GM21717 (cell line): ENCODE measurements around the gene MAPKBP1.

Experiments used
- ATAC-seq: cut with Tn5 transposase; IDR thresholded peaks from one replicate; pipeline ENCODE4 v1.9.1; 2021; ENCODE audit warnings: mild to moderate bottlenecking, moderate library complexity; ENCODE audit not compliant: unreplicated experiment

MAPKBP1 gene

DNA sequence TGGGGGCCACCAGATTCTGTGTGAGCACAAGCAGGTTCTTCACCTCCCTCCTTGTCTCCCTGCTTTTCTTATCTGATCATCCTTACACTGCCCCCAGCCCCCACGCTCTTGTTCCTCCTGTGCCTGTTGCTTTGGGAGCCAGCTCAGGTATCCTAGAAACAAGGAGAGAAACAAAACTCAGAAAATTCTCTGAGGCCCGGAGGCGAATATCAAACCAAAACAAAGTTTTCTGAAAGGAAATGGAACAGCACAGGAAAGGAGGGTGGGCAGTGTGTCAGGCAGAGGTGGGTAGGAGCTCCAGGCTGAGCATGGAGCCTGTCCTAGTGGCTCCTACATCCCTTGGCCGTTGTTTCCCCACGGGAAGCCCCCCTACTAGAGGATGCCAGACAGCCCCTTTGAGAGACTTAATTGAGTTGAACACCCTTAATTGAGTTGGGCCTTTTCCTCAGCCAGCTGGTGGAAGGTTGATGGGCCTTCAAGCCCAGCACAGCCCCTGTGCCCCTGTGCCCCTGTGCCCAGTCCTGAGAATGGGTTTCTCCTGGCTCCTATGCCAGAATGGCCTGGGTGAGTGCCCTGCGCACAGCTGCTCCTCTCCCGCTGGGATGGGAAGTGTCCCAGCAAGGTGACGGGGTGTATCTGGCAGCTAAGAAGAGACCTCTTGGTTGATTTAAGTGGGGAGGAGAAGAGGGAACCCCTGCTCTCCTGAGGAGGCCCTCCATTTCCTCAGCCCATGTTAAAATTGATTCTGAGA is 30.8 kb downstream of the MAPKBP1 start:
- no peak for ATAC-seq

DNA sequence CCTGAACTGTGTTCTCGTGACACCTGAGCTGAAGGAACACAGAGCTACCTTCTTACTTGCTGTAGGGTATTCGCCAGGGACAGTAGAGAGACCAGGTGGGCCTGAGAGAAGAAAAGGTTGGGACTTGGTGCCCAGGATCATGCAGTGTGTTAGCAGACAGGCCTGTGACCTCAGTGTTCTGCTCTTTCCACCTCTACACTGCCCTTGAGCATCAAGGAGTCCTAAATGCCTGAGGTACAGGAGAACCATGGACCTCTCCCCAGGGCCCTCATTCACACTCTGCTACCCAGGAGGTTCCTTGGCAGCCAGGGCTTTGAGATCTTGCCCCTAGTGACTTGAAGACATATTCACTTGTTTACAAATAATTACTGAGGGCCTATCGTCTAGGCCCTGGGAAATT is 31.4 kb downstream of the MAPKBP1 start:
- ATAC-seq: no peak

DNA sequence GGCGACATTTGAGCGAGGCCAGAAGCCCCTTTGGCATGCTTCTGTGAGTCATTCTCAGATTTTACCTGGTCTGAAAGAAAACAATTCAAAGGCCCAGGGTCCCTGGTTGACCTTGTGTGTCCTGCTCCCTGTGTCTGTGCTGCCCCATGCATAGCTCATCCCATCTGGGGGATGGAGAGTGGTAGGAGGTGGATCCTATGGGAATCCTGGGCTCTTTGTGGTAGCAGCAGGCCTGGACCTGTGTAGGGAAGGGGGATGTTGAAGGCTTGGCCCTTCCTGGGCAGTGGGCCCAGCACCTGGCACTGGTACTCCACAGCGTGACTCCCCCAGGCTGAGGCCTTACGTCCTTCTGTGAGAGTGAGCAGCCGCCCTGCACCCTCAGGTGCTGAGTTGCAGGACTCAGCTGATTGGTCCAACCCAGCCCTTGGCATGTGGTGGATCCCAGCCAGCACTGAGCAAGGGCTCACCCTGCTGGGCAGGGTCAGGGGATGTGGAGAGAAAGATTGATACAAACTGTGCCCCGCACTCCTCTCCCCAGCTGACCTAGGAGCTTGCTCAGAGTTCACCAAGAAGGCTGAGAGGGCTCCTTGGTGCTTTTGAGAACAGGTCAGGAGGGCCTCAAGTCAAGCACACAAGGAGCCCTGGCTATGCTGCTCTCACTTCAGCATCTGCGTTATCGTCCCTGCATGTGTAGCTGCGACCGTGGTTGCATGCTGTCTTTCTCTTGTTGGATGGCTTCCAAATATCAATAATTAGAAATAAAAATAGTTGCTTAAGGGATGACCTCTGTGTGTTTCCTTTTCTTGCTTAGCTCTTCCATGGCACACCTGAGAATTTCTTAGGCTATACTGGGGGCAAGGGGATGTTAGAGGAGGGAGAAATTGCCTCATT is 32.3 kb downstream of the MAPKBP1 start:
- no peak for ATAC-seq

DNA sequence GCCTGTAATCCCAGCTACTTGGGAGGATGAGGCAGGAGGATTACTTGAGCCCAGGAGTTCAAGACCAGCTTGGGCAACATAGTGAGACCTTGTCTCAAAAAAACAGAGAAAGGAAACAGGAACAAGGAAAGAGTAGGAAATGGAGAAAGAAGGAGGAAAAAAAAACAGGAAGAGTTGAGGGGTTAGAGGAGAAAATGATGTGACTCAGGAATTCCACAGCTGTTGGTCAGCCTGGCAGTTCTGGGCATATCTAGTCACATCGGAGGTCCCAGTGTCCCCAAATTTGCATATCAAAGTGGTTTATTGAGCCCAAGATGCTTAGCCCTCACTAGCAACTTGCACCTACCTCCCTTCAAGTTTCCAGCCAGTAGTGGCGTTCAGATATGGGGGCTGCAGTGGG is 34.8 kb downstream of the MAPKBP1 start:
- no peak for ATAC-seq

DNA sequence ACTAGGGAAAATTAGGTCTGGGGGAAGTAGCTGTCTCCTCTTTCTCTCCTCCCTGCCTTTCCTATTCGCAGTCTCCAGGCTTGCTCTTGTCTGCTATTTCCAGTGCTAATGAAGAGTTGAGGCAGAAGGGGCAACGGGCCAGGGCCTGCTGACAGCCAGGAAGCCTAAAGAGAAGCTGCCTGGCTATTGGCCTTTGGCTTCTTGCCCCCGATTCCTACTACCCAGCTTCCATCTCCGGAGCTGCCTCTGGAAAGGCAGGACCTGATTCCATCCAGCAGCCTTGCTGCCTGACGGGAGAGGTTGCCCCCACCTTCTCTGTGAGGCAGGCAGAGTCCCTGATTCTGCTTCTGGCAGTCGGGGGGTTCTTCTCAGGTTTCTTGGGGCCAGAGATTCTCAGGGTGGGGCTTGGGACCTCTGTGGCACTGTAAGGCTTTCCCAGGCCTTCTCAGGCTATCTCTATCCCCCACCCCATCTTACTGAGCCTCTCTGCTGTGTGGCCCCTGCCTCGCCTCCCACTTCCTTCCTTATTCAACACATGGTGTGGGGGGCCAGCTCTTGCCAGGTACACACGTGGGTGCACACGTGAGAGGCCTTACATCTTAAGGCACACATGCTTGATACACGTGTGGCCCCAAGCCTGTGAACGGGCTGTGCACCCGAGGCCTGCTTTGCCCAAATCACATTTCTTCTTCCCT is 35.4 kb downstream of the MAPKBP1 start:
- ATAC-seq: no peak

DNA sequence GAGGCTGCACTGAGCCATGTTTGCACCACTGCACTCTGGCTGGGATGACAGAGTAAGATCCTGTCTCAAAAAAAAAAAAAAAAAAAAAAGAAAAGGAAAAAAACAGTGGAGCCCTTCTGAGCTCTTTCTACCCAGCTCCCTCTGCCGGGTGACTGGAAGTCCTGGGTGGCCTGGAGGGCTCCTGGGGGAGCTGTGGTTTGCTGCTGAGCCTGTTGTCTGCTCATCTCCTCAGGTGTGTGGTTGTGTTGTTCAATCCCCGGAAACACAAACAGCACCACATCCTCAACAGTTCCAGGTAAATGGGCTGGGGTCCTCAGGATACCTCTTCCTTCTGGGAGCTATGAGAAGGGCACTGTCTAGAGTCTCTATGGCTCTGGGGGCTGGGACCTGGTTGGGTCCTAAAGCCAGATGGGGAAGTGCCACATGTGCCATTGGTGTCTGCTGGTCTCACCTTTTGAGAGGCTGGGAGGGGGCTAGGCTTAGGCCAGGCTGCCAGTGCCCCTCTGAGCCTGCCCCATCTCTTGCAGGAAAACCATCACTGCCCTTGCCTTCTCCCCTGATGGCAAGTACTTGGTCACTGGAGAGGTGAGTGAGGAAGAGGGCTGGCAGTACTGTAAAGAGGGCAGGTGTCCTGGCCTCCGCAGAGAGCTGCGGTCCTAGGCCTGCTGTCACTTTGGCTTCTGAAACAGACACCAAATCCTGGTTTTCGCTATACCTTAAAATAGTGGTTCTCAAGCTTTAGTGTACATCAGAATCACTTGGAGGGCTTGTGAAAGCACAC is 36.6 kb downstream of the MAPKBP1 start:
- ATAC-seq: no peak

DNA sequence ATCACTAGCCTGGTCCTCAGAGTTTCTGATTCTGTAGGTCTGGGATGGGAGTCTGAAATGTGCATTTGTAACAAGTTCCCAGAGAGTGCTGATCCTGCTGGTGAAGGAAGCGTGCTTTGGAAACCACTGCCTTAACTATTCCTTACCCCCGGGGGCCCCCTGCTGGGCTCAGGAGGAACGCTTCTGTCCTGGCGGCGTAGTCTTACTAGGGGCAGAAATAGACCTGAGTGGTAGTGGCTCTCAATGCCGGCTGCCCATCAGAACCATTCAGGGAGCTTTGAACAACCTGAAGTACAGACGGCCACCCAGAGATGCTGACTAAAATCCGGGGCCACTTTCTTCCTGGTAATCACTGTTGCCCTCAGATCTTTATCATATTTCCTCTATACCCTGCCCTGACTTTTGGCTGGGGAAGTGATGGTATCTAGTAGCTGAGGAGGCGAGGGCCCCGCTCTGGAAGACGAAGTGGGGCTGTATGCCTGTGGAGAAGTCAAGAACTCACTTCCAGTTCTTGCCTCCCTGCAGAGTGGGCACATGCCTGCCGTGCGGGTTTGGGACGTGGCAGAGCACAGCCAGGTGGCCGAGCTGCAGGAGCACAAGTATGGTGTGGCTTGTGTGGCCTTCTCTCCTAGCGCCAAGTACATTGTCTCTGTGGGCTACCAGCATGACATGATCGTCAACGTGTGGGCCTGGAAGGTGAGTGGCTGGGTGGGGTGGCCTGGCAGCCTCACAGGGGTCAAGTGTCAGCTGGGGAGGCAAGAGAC is 37.3 kb downstream of the MAPKBP1 start:
- no peak for ATAC-seq

DNA sequence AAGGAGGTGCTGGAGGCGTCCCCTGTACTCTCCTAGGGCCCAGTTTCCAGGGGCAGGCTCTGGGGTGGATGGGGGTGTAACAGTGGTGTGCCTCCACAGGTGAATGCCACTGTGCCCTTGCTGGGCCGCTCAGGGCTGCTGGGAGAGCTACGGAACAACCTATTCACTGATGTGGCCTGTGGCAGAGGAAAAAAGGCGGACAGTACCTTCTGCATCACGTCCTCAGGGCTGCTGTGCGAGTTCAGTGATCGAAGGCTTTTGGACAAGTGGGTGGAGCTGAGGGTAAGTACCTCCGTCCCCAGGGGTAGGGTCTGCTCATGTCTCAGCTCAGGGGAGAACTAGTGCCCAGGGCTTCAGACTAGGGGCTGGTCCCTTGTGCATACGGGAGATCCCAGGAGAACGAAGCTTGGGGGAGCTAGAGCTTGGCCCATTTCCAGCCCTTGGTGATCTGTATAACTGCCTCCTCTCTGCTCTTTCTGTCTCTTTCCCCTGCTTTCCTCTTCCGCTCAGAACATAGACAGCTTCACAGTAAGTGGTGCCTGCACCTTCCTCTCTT is 38.6 kb downstream of the MAPKBP1 start:
- ATAC-seq: no peak

DNA sequence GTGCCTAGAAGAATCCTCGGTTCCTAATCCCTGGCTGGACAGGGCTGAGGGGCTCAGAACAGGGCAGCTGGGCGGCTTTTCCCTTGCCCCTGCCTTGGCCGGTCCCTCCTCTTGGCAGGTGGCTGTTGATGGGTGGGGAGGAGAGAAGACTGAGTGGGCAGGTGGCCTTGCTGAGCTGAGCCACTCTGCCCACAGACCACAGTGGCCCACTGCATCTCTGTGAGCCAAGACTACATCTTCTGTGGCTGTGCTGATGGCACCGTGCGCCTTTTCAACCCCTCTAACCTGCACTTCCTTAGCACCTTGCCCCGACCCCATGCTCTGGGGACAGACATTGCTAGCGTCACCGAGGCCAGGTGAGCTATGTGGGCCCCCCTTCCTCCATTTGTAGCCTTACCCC is 39.1 kb downstream of the MAPKBP1 start:
- ATAC-seq: no peak

DNA sequence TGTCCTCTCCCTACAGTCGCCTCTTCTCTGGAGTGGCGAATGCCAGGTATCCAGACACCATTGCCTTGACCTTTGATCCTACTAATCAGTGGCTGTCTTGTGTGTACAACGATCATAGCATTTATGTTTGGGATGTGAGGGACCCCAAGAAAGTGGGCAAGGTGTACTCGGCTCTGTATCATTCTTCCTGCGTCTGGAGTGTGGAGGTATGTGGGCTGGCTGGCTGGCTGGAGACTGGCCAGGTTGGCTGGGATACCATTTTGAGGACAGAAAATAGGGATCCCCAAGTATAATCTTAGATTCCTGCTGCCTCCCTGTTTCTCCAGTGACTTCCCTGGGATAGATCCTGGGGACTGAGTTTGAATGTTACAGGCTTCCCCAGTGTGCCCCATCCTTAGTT is 40.2 kb downstream of the MAPKBP1 start:
- no peak for ATAC-seq

DNA sequence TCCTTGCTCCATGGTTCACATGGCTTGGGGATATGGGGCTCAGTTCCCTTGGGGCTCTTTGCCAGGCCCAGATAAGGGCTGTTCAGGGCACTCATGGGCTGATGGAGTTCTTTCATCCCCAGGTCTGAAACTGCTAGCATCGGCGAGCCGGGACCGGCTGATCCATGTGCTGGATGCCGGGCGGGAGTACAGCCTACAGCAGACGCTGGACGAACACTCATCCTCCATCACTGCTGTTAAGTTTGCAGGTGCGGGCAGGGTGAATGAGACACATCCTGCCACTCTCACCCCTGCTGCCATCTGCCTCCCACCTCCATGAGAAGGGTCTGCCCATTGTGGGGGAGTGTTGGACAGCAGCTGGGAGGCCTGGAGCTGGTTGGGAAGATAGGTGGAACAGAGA is 42.5 kb downstream of the MAPKBP1 start:
- no peak for ATAC-seq

DNA sequence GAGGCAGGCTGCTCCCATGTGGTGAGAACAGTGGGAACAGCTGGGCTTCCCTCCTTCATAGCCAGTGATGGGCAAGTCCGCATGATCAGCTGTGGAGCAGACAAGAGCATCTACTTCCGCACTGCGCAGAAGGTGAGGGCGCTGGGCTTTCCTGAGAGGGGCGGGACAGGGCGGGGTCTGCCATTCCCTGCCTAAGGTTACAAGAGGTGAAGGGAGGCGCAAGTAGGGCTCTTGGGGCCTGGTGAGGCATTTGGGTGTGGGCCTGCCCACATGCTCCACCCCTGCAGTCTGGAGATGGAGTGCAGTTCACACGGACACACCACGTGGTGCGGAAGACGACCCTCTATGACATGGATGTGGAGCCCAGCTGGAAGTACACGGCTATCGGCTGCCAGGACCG is 43.0 kb downstream of the MAPKBP1 start:
- no peak for ATAC-seq

DNA sequence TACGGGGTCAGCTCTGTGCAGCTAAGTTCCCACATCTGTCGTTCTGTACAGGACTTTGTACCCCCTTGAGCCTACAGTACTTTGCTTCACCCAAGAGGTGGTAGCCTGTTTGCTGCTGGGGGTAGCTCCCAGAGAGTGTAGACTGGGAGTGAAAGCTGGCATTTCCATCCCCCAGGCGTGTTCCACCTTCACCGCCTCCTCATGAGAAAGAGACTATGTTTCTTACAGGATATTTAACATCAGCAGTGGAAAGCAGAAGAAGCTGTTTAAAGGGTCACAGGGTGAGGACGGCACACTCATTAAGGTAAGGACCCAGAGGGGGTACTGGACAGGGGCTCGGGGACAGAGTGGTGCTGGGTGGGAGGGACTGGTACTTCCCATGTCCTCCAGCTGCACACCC is 43.5 kb downstream of the MAPKBP1 start:
- no peak for ATAC-seq

DNA sequence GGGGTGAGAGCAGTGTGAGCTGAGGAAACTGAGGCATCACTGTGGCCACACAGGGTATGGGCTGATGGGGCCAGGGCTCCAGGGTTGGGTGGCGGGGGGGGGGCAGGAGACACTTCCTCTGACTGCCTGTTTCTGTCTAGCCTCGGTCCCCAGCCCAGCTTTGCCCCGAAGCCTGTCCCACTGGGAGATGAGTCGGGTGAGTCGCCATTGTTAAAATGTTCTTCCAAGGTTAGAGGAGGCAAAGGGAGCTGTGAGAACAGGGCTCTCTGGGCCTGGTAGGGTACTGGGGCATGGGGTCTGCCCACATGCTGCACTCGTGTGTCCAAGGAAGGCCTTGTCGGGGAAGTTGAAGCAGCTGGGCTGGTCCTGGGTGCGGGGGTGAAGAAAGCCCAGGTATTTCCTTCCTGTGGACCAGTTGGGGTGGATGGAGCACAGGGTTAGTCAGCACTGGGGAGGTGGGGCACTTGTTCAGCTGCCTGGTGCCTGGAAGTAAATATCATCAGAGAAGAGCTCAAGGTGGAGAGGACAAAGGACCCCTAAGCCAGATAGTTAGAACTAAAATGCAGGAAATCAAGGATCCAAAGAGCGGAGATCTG is 45.3 kb downstream of the MAPKBP1 start:
- ATAC-seq: no peak

DNA sequence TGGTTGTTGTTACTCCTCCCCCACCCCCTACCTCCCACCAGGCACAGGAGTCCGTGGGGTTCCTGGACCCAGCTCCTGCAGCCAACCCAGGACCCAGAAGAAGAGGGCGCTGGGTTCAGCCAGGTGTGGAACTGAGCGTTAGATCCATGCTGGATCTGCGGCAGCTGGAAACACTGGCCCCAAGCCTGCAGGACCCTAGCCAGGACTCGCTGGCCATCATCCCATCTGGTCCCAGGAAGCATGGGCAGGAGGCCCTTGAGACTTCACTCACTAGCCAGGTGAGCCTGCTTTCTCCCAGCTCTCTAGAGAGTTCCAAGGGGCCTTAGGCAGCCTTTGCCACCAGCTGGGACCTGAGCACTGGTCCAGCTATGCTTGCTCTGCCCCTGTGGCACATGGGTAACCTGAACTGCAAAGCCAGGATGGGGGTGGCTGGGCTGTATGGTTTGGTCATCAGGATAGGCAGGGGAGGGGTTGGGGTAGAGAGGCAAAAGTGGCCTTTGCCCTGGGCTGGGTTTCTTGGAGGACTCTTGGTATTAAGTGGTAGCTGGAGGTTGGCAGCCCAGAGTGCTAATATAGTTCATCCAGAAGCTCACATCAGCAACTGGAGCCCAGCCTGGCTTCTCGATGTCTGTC is 46.6 kb downstream of the MAPKBP1 start:
- no peak for ATAC-seq

DNA sequence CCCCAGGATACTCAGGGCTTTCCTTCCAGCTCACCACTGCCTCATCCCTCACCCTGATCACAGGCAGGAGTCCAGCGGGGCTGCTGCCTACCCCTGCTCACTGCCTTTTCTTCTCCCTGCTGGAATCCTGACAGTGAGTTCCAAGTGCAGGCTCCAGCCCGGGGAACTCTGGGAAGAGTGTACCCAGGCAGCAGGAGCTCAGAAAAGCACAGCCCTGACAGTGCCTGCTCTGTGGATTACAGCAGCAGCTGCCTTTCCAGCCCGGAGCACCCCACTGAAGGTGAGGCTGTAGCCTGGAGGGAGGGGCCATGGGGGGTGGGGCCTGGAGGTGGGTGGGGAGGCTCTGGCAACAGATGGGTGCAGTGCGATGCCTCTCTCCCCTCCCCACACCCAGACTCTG is 47.5 kb downstream of the MAPKBP1 start:
- ATAC-seq: no peak

DNA sequence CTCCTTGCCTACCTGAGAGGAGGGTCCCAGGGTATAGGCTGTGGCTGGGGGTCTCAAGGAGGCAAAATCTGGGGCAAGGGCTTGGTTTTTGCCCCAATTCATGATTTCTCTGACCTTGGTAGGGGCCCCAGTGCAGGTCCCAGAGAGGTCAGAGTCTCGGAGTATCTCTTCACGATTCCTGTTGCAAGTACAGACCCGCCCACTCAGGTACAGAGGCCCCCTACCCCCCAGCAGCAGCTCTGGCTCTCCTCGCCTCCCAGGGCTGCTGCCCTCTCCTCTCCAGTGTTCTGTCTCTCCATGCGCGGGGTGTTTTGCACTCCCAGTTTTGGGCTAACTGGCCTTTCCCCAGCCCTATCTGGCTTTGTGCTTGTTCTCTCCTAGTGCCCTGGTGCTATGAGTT is 48.2 kb downstream of the MAPKBP1 start:
- ATAC-seq: no peak

DNA sequence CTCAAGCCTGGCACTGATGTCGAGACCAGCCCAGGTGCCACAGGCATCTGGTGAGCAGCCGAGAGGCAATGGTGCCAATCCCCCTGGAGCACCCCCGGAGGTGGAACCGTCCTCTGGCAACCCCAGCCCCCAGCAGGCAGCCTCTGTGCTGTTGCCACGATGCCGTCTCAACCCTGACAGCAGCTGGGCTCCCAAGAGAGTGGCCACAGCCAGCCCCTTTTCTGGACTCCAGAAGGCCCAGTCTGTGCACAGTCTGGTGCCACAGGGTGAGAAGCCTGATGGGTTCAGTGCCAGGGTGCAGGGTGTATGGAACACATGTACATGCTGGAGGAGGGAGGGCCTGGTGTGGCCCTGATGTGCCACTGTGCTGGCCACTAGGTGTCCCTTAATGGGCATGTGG is 48.7 kb downstream of the MAPKBP1 start:
- ATAC-seq: no peak

DNA sequence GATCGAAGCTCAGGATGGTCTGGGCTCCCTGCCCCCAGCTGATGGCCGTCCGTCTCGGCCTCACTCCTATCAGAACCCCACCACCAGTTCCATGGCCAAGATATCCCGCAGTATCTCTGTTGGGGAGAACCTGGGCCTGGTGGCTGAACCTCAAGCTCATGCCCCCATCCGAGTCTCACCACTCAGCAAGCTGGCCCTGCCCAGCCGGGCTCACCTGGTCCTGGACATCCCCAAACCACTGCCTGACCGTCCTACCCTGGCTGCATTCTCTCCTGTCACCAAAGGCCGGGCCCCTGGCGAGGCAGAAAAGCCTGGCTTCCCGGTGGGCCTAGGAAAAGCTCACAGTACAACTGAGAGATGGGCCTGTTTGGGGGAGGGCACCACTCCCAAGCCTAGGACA is 49.2 kb downstream of the MAPKBP1 start:
- no peak for ATAC-seq
